GM12878 (cell line): Measurements from ENCODE around the gene TM4SF1. TPM values are rescaled to one million over a fixed set of nuclear protein-coding genes. Genes with fewer than 3 reads are reported as not detected.

ENCODE experiments used
- ATAC-seq: fragments of 200-7000 bp; cut with Tn5 transposase; 3 replicates; pipeline ENCODE4 v1.9.1; 2020; ENCODE audit warnings: mild to moderate bottlenecking, moderate library complexity
- BruUV-seq: library from RNA; stranded (reverse); fragments of 400-500 nt; replicated peaks from 2 replicates; lab custom pipeline; 2021; lab: Mats Ljungman, UMichigan
- CTCF ChIA-PET: fragments of 300-600 bp; sonication (Branson Sonifier 250); formaldehyde crosslinking; extraction: SDS; loops from one replicate; lab custom pipeline; 2021; ENCODE audit warnings: inconsistent platforms; lab: Yijun Ruan, JAX
- POLR2A ChIA-PET: fragments of 350-600 bp; formaldehyde crosslinking; extraction: SDS; loops from one replicate; lab custom pipeline; 2021; ENCODE audit warnings: inconsistent platforms; lab: Charles Lee
- RAD21 ChIA-PET: fragments of 300-600 bp; sonication (Branson Sonifier 250); formaldehyde crosslinking; loops from one replicate; lab custom pipeline; 2023; ENCODE audit warnings: antibody characterized with exemption; ENCODE audit not compliant: unreplicated experiment; lab: Charles Lee
- SMC1A ChIA-PET: fragments of 300-600 bp; sonication (Branson Sonifier 250); formaldehyde crosslinking; loops from one replicate; lab custom pipeline; 2023; ENCODE audit not compliant: unreplicated experiment, uncharacterized antibody; lab: Charles Lee
- DNase-seq: peaks from one replicate; pipeline ENCODE4 v3.0.0-alpha.2; 2011; ENCODE audit warnings: low read depth, low spot score
- FAIRE-seq: peaks from 3 replicates; lab custom pipeline; 2011; peaks lifted over from hg19 to GRCh38; lab: Jason Lieb, UNC
- H2AFZ ChIP-seq: 2 replicates; pipeline ENCODE4 v1.6.0; 2011; ENCODE audit warnings: low read depth, low read length, control low read depth; ENCODE audit not compliant: control insufficient read depth
- H3K27ac ChIP-seq: 2 replicates; pipeline ENCODE4 v1.5.1; 2011; ENCODE audit warnings: control low read depth; ENCODE audit not compliant: control insufficient read depth, insufficient read depth
- H3K27me3 ChIP-seq, 2 experiments: replicated peaks in 1 of 2; 2 replicates each; pipeline versions ENCODE4 v1.6.0 to v1.6.1; 2011; ENCODE audit warnings: low read length in 1 of 2; ENCODE audit not compliant: control insufficient read depth in 2 of 2, insufficient read depth in 2 of 2
- H3K36me3 ChIP-seq, 2 experiments: 2 replicates each; pipeline ENCODE4 v1.5.1; 2011; ENCODE audit warnings: low read length in 1 of 2; ENCODE audit not compliant: control insufficient read depth in 2 of 2, insufficient read depth in 2 of 2
- H3K4me1 ChIP-seq: 2 replicates; pipeline ENCODE4 v1.6.1; 2011; ENCODE audit warnings: mild to moderate bottlenecking, low read length, moderate library complexity, mixed read lengths; ENCODE audit not compliant: control insufficient read depth, insufficient read depth
- H3K4me2 ChIP-seq: 2 replicates; pipeline ENCODE4 v1.6.0; 2011; ENCODE audit warnings: control low read depth; ENCODE audit not compliant: control insufficient read depth, insufficient read depth
- H3K4me3 ChIP-seq: fragments of 200-600 bp; sonication (generic); 2 replicates; pipeline ENCODE4 v1.5.1; 2016
- H3K79me2 ChIP-seq: 2 replicates; pipeline ENCODE4 v1.6.0; 2011; ENCODE audit warnings: low read length; ENCODE audit not compliant: control insufficient read depth, insufficient read depth
- H3K9ac ChIP-seq: 2 replicates; pipeline ENCODE4 v1.8.0; 2011; ENCODE audit warnings: low read length, control low read depth, mixed read lengths; ENCODE audit not compliant: control insufficient read depth, insufficient read depth
- H3K9me3 ChIP-seq: replicated peaks from 3 replicates; pipeline ENCODE4 v1.5.1; 2011; ENCODE audit warnings: mild to moderate bottlenecking, low read length; ENCODE audit not compliant: control insufficient read depth, insufficient read depth
- H4K20me1 ChIP-seq: 2 replicates; pipeline ENCODE4 v1.6.0; 2011; ENCODE audit not compliant: control insufficient read depth, insufficient read depth
- CBFB ChIP-seq: IDR thresholded peaks from 2 replicates; pipeline ENCODE4 v1.6.1; 2016; ENCODE audit warnings: antibody characterized with exemption, low read depth
- EGR1 ChIP-seq, 2 experiments: IDR thresholded peaks; 1 replicate in 1 of 2; 2 replicates in 1 of 2; pipeline ENCODE4 v1.6.1; 2011 to 2012; ENCODE audit warnings: low read depth in 2 of 2, low read length in 2 of 2, borderline replicate concordance in 1 of 2, mild to moderate bottlenecking in 1 of 2, moderate library complexity in 1 of 2
- IKZF1 ChIP-seq: fragments of 450-650 bp; conservative IDR thresholded peaks from 2 replicates; pipeline ENCODE4 v1.6.1; 2017; ENCODE audit warnings: antibody characterized with exemption, mild to moderate bottlenecking
- KLF5 ChIP-seq: fragments of 450-650 bp; IDR thresholded peaks from 2 replicates; pipeline ENCODE4 v1.6.1; 2014; ENCODE audit warnings: mild to moderate bottlenecking; ENCODE audit not compliant: partially characterized antibody
- NFYB ChIP-seq: IDR thresholded peaks from 2 replicates; pipeline ENCODE4 v1.6.1; 2011; ENCODE audit warnings: low read depth, mild to moderate bottlenecking, low read length, improper control_type of control experiment, moderate library complexity; ENCODE audit not compliant: insufficient read depth
- SREBF2 ChIP-seq: IDR thresholded peaks from 2 replicates; pipeline ENCODE4 v1.6.1; 2012; ENCODE audit warnings: mild to moderate bottlenecking, low read length
- STAT1 ChIP-seq: fragments of 450-650 bp; conservative IDR thresholded peaks from 2 replicates; pipeline ENCODE4 v1.6.1; 2014; ENCODE audit warnings: antibody characterized with exemption, mild to moderate bottlenecking
- WRNIP1 ChIP-seq: IDR thresholded peaks from 2 replicates; pipeline ENCODE4 v1.6.1; 2011; ENCODE audit warnings: low read depth, low read length, improper control_type of control experiment, borderline replicate concordance
- WGBS: methylation state at CpG from one replicate; pipeline ENCODE4 v1.1.6; 2016; ENCODE audit warnings: low lambda C conversion rate; ENCODE audit not compliant: insufficient replicate concordance, insufficient coverage; ENCODE audit errors: missing lambda C conversion rate; 5-methylcytosine and 5-hydroxymethylcytosine counted together
- in situ Hi-C: fragments of 300-500 bp; cut with MboI; formaldehyde crosslinking; loops from 9 replicates; pipeline ENCODE4 v1.14.3; 2018; ENCODE audit warnings: mixed read lengths
- intact Hi-C: fragments of 100-400 bp; cut with micrococcal nuclease; formaldehyde crosslinking; loops from one replicate; pipeline ENCODE4 v1.14.2; 2022; ENCODE audit not compliant: unreplicated experiment
- polyA plus RNA-seq, 11 experiments: library from polyadenylated mRNA; depleted of rRNA in 4 of 11; unstranded in 6 of 11; stranded (reverse) in 5 of 11; fragments of >200 nt; fragmentation: Nextera tagmentation in 4 of 11; fragmentation: Illumina TruSeq in 1 of 11; extraction: Ambion mirVana in 4 of 11; extraction: Trizol in 1 of 11; gene quantifications; 1 replicate in 1 of 11; 2 replicates in 10 of 11; pipeline versions ENCODE4 v1.2.1 to v1.2.3, GENCODE V29; 2011 to 2016; ENCODE audit warnings: inconsistent platforms in 2 of 11, missing spikeins in 2 of 11, low read depth in 1 of 11
- total RNA-seq, 4 experiments: library from RNA; depleted of rRNA in 3 of 4; stranded (reverse); fragments of >200 nt in 3 of 4; fragmentation: Illumina TruSeq in 1 of 4; extraction: Trizol in 1 of 4; gene quantifications; 2 replicates each; pipeline versions ENCODE4 v1.2.1 to v1.2.3, GENCODE V29; 2013 to 2021
- TF ChIP-seq, protein P1 (sequence below): fragments of 450-650 bp; IDR thresholded peaks from 2 replicates; pipeline ENCODE4 v1.6.1; 2018; ENCODE audit warnings: borderline replicate concordance, mild to moderate bottlenecking; ENCODE audit not compliant: partially characterized antibody
- TF ChIP-seq, protein P2 (sequence below): fragments of 450-650 bp; formaldehyde crosslinking; IDR thresholded peaks from 2 replicates; pipeline ENCODE4 v1.4.0; 2020; ENCODE audit warnings: mild to moderate bottlenecking, moderate library complexity
- TF ChIP-seq, protein P3 (sequence below): fragments of 450-650 bp; IDR thresholded peaks from 2 replicates; pipeline ENCODE4 v1.6.1; 2018; ENCODE audit warnings: mild to moderate bottlenecking, low read depth, moderate library complexity; ENCODE audit not compliant: partially characterized antibody

The TM4SF1 gene
- total and polyA plus RNA-seq, 10 of the 15 experiments (the other 5 are each of a cell fraction or from before 2014, with no cell fraction given): 0.05 to 1.2 TPM; not detected in 8

DNA sequence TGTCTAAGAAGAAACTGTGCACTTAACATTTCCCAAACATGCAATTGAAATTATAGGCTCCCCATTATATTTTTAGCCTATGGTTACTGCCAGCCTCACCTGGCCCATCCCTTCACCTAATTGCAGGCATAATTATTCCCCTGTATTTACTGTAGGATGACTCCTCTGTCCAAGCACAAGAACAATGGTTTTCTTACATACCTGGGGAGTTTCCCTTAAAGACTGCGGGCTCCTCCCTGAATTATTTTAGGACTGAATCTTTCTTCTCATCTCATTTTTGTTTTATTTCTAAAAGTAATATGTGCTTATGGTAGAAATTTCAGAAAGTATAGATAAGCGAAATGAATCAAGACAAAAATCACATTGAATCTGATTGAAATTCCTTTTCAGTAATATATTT is 11.4 kb downstream of the TM4SF1 start:
- no peak overlapping the region for H3K9ac ChIP-seq
- in situ Hi-C loops (no loop called here), intact Hi-C loops (no loop called here)
- FAIRE-seq: no peak
- no peaks in the 10 kb centered on the region for H3K79me2 ChIP-seq
- 5% methylated on average over 2 of the region's 2 CpGs for WGBS
- H3K4me2 ChIP-seq: no peak overlapping the region
- H3K4me3 ChIP-seq: no peak overlapping the region
- no peaks in the 10 kb centered on the region for H4K20me1 ChIP-seq
- BruUV-seq: no TSS peak
- H2AFZ ChIP-seq: no peak overlapping the region
- H3K36me3 ChIP-seq: no peaks in the 10 kb centered on the region
- RAD21 ChIA-PET: no interaction called here
- POLR2A ChIA-PET: no interaction called here
- TF ChIP-seq NFYB (no peak), CBFB (no peak), KLF5 (no peak), SREBF2 (no peak), EGR1 (IDR thresholded peaks at IDR 0.05; ENCODE audit: borderline replicate concordance in 1 of 2, low read depth in 2 of 2, low read length in 2 of 2) (no peak), WRNIP1 (no peak), STAT1 (no peak), IKZF1 (no peak)
- TF ChIP-seq, protein P1, sequence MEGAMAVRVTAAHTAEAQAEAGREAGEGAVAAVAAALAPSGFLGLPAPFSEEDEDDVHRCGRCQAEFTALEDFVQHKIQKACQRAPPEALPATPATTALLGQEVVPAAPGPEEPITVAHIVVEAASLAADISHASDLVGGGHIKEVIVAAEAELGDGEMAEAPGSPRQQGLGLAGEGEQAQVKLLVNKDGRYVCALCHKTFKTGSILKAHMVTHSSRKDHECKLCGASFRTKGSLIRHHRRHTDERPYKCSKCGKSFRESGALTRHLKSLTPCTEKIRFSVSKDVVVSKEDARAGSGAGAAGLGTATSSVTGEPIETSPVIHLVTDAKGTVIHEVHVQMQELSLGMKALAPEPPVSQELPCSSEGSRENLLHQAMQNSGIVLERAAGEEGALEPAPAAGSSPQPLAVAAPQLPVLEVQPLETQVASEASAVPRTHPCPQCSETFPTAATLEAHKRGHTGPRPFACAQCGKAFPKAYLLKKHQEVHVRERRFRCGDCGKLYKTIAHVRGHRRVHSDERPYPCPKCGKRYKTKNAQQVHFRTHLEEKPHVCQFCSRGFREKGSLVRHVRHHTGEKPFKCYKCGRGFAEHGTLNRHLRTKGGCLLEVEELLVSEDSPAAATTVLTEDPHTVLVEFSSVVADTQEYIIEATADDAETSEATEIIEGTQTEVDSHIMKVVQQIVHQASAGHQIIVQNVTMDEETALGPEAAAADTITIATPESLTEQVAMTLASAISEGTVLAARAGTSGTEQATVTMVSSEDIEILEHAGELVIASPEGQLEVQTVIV: no peak
- TF ChIP-seq, protein P2, sequence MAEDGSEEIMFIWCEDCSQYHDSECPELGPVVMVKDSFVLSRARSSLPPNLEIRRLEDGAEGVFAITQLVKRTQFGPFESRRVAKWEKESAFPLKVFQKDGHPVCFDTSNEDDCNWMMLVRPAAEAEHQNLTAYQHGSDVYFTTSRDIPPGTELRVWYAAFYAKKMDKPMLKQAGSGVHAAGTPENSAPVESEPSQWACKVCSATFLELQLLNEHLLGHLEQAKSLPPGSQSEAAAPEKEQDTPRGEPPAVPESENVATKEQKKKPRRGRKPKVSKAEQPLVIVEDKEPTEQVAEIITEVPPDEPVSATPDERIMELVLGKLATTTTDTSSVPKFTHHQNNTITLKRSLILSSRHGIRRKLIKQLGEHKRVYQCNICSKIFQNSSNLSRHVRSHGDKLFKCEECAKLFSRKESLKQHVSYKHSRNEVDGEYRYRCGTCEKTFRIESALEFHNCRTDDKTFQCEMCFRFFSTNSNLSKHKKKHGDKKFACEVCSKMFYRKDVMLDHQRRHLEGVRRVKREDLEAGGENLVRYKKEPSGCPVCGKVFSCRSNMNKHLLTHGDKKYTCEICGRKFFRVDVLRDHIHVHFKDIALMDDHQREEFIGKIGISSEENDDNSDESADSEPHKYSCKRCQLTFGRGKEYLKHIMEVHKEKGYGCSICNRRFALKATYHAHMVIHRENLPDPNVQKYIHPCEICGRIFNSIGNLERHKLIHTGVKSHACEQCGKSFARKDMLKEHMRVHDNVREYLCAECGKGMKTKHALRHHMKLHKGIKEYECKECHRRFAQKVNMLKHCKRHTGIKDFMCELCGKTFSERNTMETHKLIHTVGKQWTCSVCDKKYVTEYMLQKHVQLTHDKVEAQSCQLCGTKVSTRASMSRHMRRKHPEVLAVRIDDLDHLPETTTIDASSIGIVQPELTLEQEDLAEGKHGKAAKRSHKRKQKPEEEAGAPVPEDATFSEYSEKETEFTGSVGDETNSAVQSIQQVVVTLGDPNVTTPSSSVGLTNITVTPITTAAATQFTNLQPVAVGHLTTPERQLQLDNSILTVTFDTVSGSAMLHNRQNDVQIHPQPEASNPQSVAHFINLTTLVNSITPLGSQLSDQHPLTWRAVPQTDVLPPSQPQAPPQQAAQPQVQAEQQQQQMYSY (CRISPR knock-in tag): no peak
- TF ChIP-seq, protein P3, sequence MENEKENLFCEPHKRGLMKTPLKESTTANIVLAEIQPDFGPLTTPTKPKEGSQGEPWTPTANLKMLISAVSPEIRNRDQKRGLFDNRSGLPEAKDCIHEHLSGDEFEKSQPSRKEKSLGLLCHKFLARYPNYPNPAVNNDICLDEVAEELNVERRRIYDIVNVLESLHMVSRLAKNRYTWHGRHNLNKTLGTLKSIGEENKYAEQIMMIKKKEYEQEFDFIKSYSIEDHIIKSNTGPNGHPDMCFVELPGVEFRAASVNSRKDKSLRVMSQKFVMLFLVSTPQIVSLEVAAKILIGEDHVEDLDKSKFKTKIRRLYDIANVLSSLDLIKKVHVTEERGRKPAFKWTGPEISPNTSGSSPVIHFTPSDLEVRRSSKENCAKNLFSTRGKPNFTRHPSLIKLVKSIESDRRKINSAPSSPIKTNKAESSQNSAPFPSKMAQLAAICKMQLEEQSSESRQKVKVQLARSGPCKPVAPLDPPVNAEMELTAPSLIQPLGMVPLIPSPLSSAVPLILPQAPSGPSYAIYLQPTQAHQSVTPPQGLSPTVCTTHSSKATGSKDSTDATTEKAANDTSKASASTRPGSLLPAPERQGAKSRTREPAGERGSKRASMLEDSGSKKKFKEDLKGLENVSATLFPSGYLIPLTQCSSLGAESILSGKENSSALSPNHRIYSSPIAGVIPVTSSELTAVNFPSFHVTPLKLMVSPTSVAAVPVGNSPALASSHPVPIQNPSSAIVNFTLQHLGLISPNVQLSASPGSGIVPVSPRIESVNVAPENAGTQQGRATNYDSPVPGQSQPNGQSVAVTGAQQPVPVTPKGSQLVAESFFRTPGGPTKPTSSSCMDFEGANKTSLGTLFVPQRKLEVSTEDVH: no peak
- CTCF ChIA-PET: no interaction called here
- no peak overlapping the region for H3K27ac ChIP-seq
- H3K27me3 ChIP-seq: no peaks in the 10 kb centered on the region; a peak in 1 of 4 replicates
- SMC1A ChIA-PET: no interaction called here
- DNase-seq: no peak
- H3K9me3 ChIP-seq: no peaks in the 10 kb centered on the region
- ATAC-seq: no peak
- no peaks in the 10 kb centered on the region for H3K4me1 ChIP-seq
